Right atrium auricular region (tissue), 2 donors: Measurements from ENCODE around the gene MIGA2. TPM values are rescaled to one million over a fixed set of nuclear protein-coding genes. Genes with fewer than 3 reads are reported as not detected.
A peak's percentile ranks its signal among the peaks of the same experiment; 100 is the strongest.
"Not testable (repeated sequence)": the region's sequence is repeated elsewhere in the genome, so short reads cannot be mapped to it uniquely, and the experiment has no call there.

Source experiments
- DNase-seq: peaks from one replicate; pipeline ENCODE4 v3.0.0-alpha.2; 2019; ENCODE audit warnings: low spot score
- H3K27ac ChIP-seq, 2 donors: fragments of 200-600 bp; sonication (generic); 1 replicate in 1 of 2; 2 replicates in 1 of 2; pipeline ENCODE4 v1.5.1; 2016 to 2019
- H3K27me3 ChIP-seq, 2 donors: fragments of 200-600 bp; sonication (generic); one replicate each; pipeline versions ENCODE4 v1.5.1 to v1.6.0; 2017 to 2019
- H3K36me3 ChIP-seq: fragments of 200-600 bp; sonication (generic); one replicate; pipeline ENCODE4 v1.5.1; 2016
- H3K4me1 ChIP-seq, 2 donors: fragments of 200-600 bp; sonication (generic); one replicate each; pipeline versions ENCODE4 v1.5.1 to v1.6.0; 2017 to 2019
- H3K4me3 ChIP-seq, 2 donors: fragments of 200-600 bp; sonication (generic); 1 replicate in 1 of 2; 2 replicates in 1 of 2; pipeline ENCODE4 v1.5.1; 2017 to 2019; ENCODE audit warnings: mild to moderate bottlenecking in 1 of 2, moderate library complexity in 1 of 2
- H3K9me3 ChIP-seq, 2 donors: fragments of 200-600 bp; sonication (generic); one replicate each; pipeline ENCODE4 v1.5.1; 2019
- CTCF ChIP-seq, 2 donors: fragments of 200-600 bp; sonication (generic); IDR thresholded peaks; one replicate each; pipeline ENCODE4 v1.5.1; 2019; ENCODE audit warnings: antibody characterized with exemption in 2 of 2
- total RNA-seq, 2 donors: library from RNA; depleted of rRNA; stranded (reverse); fragments of >200 nt; gene quantifications; one replicate each; pipeline ENCODE4 v1.1.0, GENCODE V29; 2016

MIGA2 gene
- total RNA-seq, 2 donors from 2014 or later, result 34.2 to 40.2 TPM

GRCh38 chr9:129111528-129112151, 75.2 kb downstream of the MIGA2 start:
- peaks cover 0 to 47% of the 10 kb centered on the region in 2 donors for H3K4me1 ChIP-seq
- H3K36me3 ChIP-seq, result peaks cover 14% of the 10 kb centered on the region
- H3K27me3 ChIP-seq, result no peaks in the 10 kb centered on the region
- H3K4me3 ChIP-seq, result peak overlapping the region; percentile 92 to 93
- no peak for DNase-seq
- no peak for TF ChIP-seq CTCF (IDR thresholded peaks at IDR 0.05)
- peak overlapping the region; percentile 87 to 99 for H3K27ac ChIP-seq
- no peaks in the 10 kb centered on the region for H3K9me3 ChIP-seq

GRCh38 chr9:129112526-129112925, 76.1 kb downstream of the MIGA2 start:
- not testable (repeated sequence) for DNase-seq, H3K36me3 ChIP-seq, H3K27ac ChIP-seq, H3K27me3 ChIP-seq, H3K9me3 ChIP-seq, H3K4me3 ChIP-seq
- peaks cover 0 to 47% of the 10 kb centered on the region in 2 donors for H3K4me1 ChIP-seq

- peaks cover 0 to 47% of the 10 kb centered on the region in 2 donors for H3K4me1 ChIP-seq
- no peak overlapping the region for H3K27ac ChIP-seq
These were observed 77.3 kb downstream of the MIGA2 start for GRCh38 chr9:129113645-129114304.

GRCh38 chr9:129118799-129119198, 82.4 kb downstream of the MIGA2 start:
- Histone ChIP-seq H3K36me3 (peaks cover 26% of the 10 kb centered on the region), H3K27ac (no peak overlapping the region), H3K27me3 (no peaks in the 10 kb centered on the region), H3K9me3 (no peaks in the 10 kb centered on the region), H3K4me1 (peaks cover 0 to 22% of the 10 kb centered on the region in 2 donors), H3K4me3 (no peak overlapping the region)
- no peak for TF ChIP-seq CTCF (IDR thresholded peaks at IDR 0.05)
- DNase-seq, result no peak

More at GRCh38 chr9:129113645-129114304, 77.3 kb downstream of the MIGA2 start:
- no peak overlapping the region for H3K4me3 ChIP-seq
- TF ChIP-seq CTCF (IDR thresholded peaks at IDR 0.05), result no peak
- no peaks in the 10 kb centered on the region for H3K9me3 ChIP-seq
- no peaks in the 10 kb centered on the region for H3K36me3 ChIP-seq
- H3K27me3 ChIP-seq, result no peaks in the 10 kb centered on the region
- no peak for DNase-seq

GRCh38 chr9:129121483-129121882, 85.1 kb downstream of the MIGA2 start:
- no peak overlapping the region for H3K4me3 ChIP-seq
- peaks cover 0 to 9% of the 10 kb centered on the region in 2 donors for H3K4me1 ChIP-seq
- no peak for DNase-seq
- TF ChIP-seq CTCF (IDR thresholded peaks at IDR 0.05), result no peak
- no peaks in the 10 kb centered on the region for H3K9me3 ChIP-seq
- peaks cover 32% of the 10 kb centered on the region for H3K36me3 ChIP-seq
- no peaks in the 10 kb centered on the region for H3K27me3 ChIP-seq
- no peak overlapping the region for H3K27ac ChIP-seq

Other genes with a start within 250 kb of the MIGA2 start
- 10 to 100 TPM; 14.2 to 17.1 TPM for gene TBC1D13, start 249.4 kb upstream of the MIGA2 start, total RNA-seq
- 10 to 100 TPM; 33.6 to 74.4 TPM for gene ENDOG, start 218.1 kb upstream of the MIGA2 start, total RNA-seq
- 10 to 100 TPM in 1 of 2 donors, 1 to 10 TPM in 1; 8.5 to 11.6 TPM for gene SPOUT1, start 206.8 kb upstream of the MIGA2 start, total RNA-seq
- gene KYAT1, start 154.7 kb upstream of the MIGA2 start, total RNA-seq, result 10 to 100 TPM; 10.1 to 15.1 TPM
- gene LRRC8A, start 154.5 kb upstream of the MIGA2 start, total RNA-seq, result 10 to 100 TPM; 45.3 to 65.9 TPM
- 10 to 100 TPM; 21.3 to 51.9 TPM for gene PHYHD1, start 115.6 kb upstream of the MIGA2 start, total RNA-seq
- 10 to 100 TPM; 13.9 to 14.4 TPM for gene DOLK, start 89.0 kb upstream of the MIGA2 start, total RNA-seq
- gene NUP188, start 88.9 kb upstream of the MIGA2 start, total RNA-seq, result 10 to 100 TPM; 23.5 to 26.8 TPM
- gene SH3GLB2, start 8.3 kb upstream of the MIGA2 start, total RNA-seq, result 10 to 100 TPM; 25.6 to 41.3 TPM
- 1 to 10 TPM; 4.8 to 5.4 TPM for gene DOLPP1, start 44.5 kb downstream of the MIGA2 start, total RNA-seq
- 10 to 100 TPM; 73.0 to 75.0 TPM for gene CRAT, start 74.2 kb downstream of the MIGA2 start, total RNA-seq
- gene PTPA, start 74.8 kb downstream of the MIGA2 start, total RNA-seq, result 10 to 100 TPM; 81.3 to 89.9 TPM
- 10 to 100 TPM in 1 of 2 donors, 1 to 10 TPM in 1; 5.5 to 11.6 TPM for gene IER5L, start 141.6 kb downstream of the MIGA2 start, total RNA-seq